SK-N-SH (cell line): ENCODE data around the gene NDUFB11. TPM values are rescaled to one million over a fixed set of nuclear protein-coding genes. Genes with fewer than 3 reads are reported as not detected.
"Not testable (repeated sequence)": the region's sequence is repeated elsewhere in the genome, so short reads cannot be mapped to it uniquely, and the experiment has no call there.

Source experiments
- CTCF ChIA-PET: fragments of 300-600, 350-600 bp; formaldehyde crosslinking; extraction: SDS; loops from one replicate; lab custom pipeline; 2021; lab: Yijun Ruan, JAX
- POLR2A ChIA-PET: fragments of 350-600 bp; sonication (Branson Sonifier 250); formaldehyde crosslinking; extraction: SDS; loops from one replicate; lab custom pipeline; 2020; ENCODE audit warnings: antibody characterized with exemption, inconsistent platforms; lab: Yijun Ruan, JAX
- DNase-seq: peaks from one replicate; pipeline ENCODE4 v3.0.0; 2012
- H2AFZ ChIP-seq: fragments of 200-600 bp; sonication (generic); 2 replicates; pipeline ENCODE4 v1.8.1; 2016; ENCODE audit warnings: antibody characterized with exemption, mild to moderate bottlenecking, low read depth
- H3F3A ChIP-seq: fragments of 200-600 bp; sonication (generic); replicated peaks from 2 replicates; pipeline ENCODE3; 2016; ENCODE audit warnings: antibody characterized with exemption, mild to moderate bottlenecking; ENCODE audit not compliant: insufficient read depth
- H3K27ac ChIP-seq, 2 experiments: fragments of 200-500 bp in 1 of 2; fragments of 200-600 bp in 1 of 2; sonication (Bioruptor generic) in 1 of 2; sonication (generic), shearing (Covaris generic) in 1 of 2; 2 replicates each; pipeline versions ENCODE4 v1.5.1 to v1.6.1; 2014 to 2016; ENCODE audit warnings: low read depth in 2 of 2, inconsistent platforms in 1 of 2, low read length in 1 of 2, mild to moderate bottlenecking in 1 of 2, mixed read lengths in 1 of 2
- H3K27me3 ChIP-seq: fragments of 200-600 bp; sonication (generic), shearing (Covaris generic); 2 replicates; pipeline ENCODE4 v1.6.1; 2016; ENCODE audit warnings: mixed run types; ENCODE audit not compliant: insufficient read depth
- H3K36me3 ChIP-seq, 2 experiments: fragments of 200-500 bp in 1 of 2; fragments of 200-600 bp in 1 of 2; sonication (Bioruptor generic) in 1 of 2; sonication (generic) in 1 of 2; replicated peaks in 1 of 2; 2 replicates each; pipeline versions ENCODE3 to v1.5.1; 2014 to 2016; ENCODE audit warnings: low read length in 1 of 2, mild to moderate bottlenecking in 1 of 2; ENCODE audit not compliant: insufficient read depth in 2 of 2, control insufficient read depth in 1 of 2
- H3K4me1 ChIP-seq, 2 experiments: fragments of 200-500 bp in 1 of 2; fragments of 200-600 bp in 1 of 2; sonication (Bioruptor generic) in 1 of 2; sonication (generic), shearing (Covaris generic) in 1 of 2; 2 replicates each; pipeline versions ENCODE4 v1.5.1 to v1.6.1; 2014 to 2016; ENCODE audit warnings: low read depth in 1 of 2, low read length in 1 of 2, mixed run types in 1 of 2; ENCODE audit not compliant: insufficient read depth in 2 of 2, control insufficient read depth in 1 of 2
- H3K4me2 ChIP-seq: fragments of 200-600 bp; sonication (generic), shearing (Covaris generic); 2 replicates; pipeline ENCODE4 v1.6.1; 2017; ENCODE audit warnings: mixed run types
- H3K4me3 ChIP-seq, 2 experiments: fragments of 200-500 bp in 1 of 2; fragments of 200-600 bp in 1 of 2; sonication (Bioruptor generic) in 1 of 2; sonication (generic), shearing (Covaris generic) in 1 of 2; 2 replicates each; pipeline versions ENCODE4 v1.5.1 to v1.8.1; 2014 to 2016; ENCODE audit warnings: low read depth in 2 of 2, inconsistent platforms in 1 of 2, low read length in 1 of 2, mild to moderate bottlenecking in 1 of 2, mixed read lengths in 1 of 2, moderate library complexity in 1 of 2
- H3K79me2 ChIP-seq: fragments of 200-600 bp; sonication (generic); 2 replicates; pipeline ENCODE4 v1.8.1; 2017; ENCODE audit warnings: mild to moderate bottlenecking; ENCODE audit not compliant: insufficient read depth
- H3K9ac ChIP-seq: fragments of 200-600 bp; sonication (generic); 2 replicates; pipeline ENCODE4 v1.6.1; 2017; ENCODE audit warnings: mixed run types
- H3K9me2 ChIP-seq: fragments of 200-600 bp; sonication (generic); 2 replicates; pipeline ENCODE4 v1.6.1; 2017; ENCODE audit warnings: mixed run types
- H3K9me3 ChIP-seq: fragments of 200-600 bp; sonication (generic); 2 replicates; pipeline ENCODE4 v1.6.1; 2017; ENCODE audit warnings: mixed run types, mild to moderate bottlenecking, moderate library complexity
- H4K20me1 ChIP-seq: fragments of 200-600 bp; sonication (generic); 2 replicates; pipeline ENCODE4 v1.6.1; 2017; ENCODE audit warnings: mild to moderate bottlenecking, mixed run types; ENCODE audit not compliant: insufficient read depth
- CHD2 ChIP-seq: fragments of 150-350 bp; IDR thresholded peaks from 2 replicates; pipeline ENCODE4 v1.6.1; 2018; ENCODE audit warnings: low read length; ENCODE audit not compliant: partially characterized antibody
- ELF1 ChIP-seq: IDR thresholded peaks from 2 replicates; pipeline ENCODE4 v1.4.0; 2012
- EP300 ChIP-seq, 2 experiments: IDR thresholded peaks; 2 replicates each; pipeline versions ENCODE4 v1.4.0 to v1.6.1; 2012; ENCODE audit warnings: borderline replicate concordance in 1 of 2, low read depth in 1 of 2, low read length in 1 of 2
- EZH2phosphoT487 ChIP-seq: fragments of 200-600 bp; sonication (generic); IDR thresholded peaks from 2 replicates; pipeline ENCODE4 v1.6.1; 2017; ENCODE audit warnings: low read depth, mixed run types, mild to moderate bottlenecking, antibody characterized with exemption, moderate library complexity, borderline replicate concordance
- FOSL2 ChIP-seq: IDR thresholded peaks from 2 replicates; pipeline ENCODE4 v1.4.0; 2012; ENCODE audit warnings: low read depth, mild to moderate bottlenecking, moderate library complexity, borderline replicate concordance
- GABPA ChIP-seq: IDR thresholded peaks from 2 replicates; pipeline ENCODE4 v1.4.0; 2012; ENCODE audit warnings: low read depth, mild to moderate bottlenecking
- GATA2 ChIP-seq: sonication (generic); formaldehyde crosslinking; IDR thresholded peaks from 2 replicates; pipeline ENCODE4 v1.5.0; 2020; ENCODE audit warnings: mild to moderate bottlenecking, missing genetic modification reagents
- IRF3 ChIP-seq: fragments of 150-350 bp; IDR thresholded peaks from 2 replicates; pipeline ENCODE4 v1.6.1; 2016; ENCODE audit warnings: mild to moderate bottlenecking, low read depth, low read length
- JUND ChIP-seq: IDR thresholded peaks from 2 replicates; pipeline ENCODE4 v1.4.0; 2012
- MAX ChIP-seq: IDR thresholded peaks from 2 replicates; pipeline ENCODE4 v1.4.0; 2012; ENCODE audit warnings: low read depth
- MEF2A ChIP-seq: IDR thresholded peaks from 2 replicates; pipeline ENCODE4 v1.4.0; 2012; ENCODE audit warnings: low read depth, borderline replicate concordance
- NFIC ChIP-seq: IDR thresholded peaks from 2 replicates; pipeline ENCODE4 v1.4.0; 2012; ENCODE audit warnings: borderline replicate concordance
- REST ChIP-seq: IDR thresholded peaks from 2 replicates; pipeline ENCODE4 v1.6.1; 2012; ENCODE audit warnings: mild to moderate bottlenecking, low read depth, low read length, moderate library complexity
- SIN3A ChIP-seq: IDR thresholded peaks from 2 replicates; pipeline ENCODE4 v1.6.1; 2012; ENCODE audit warnings: low read depth, mild to moderate bottlenecking, low read length, moderate library complexity, borderline replicate concordance
- TAF1 ChIP-seq: IDR thresholded peaks from 2 replicates; pipeline ENCODE4 v1.6.1; 2012; ENCODE audit warnings: low read depth, mild to moderate bottlenecking, low read length, moderate library complexity, borderline replicate concordance
- WGBS: methylation state at CpG from one replicate; pipeline ENCODE4 v1.1.6; 2017; ENCODE audit warnings: low lambda C conversion rate; 5-methylcytosine and 5-hydroxymethylcytosine counted together
- polyA plus RNA-seq, 3 experiments: library from polyadenylated mRNA; depleted of rRNA; stranded (reverse); fragments of >200 nt; gene quantifications; 2 replicates each; pipeline ENCODE4 v1.2.3, GENCODE V29; 2012
- TF ChIP-seq, protein P1 (sequence below): fragments of 200-600 bp; sonication (generic); IDR thresholded peaks from 2 replicates; pipeline ENCODE4 v1.6.1; 2017; ENCODE audit warnings: antibody characterized with exemption, mild to moderate bottlenecking, moderate library complexity

NDUFB11 gene
- polyA plus RNA-seq, 1 of the 3 experiments (the other 2 are of a cell fraction) = 107 TPM

- TF ChIP-seq REST (no peak), EZH2phosphoT487 (no peak), TAF1 (no peak), GABPA (no peak), IRF3 (no peak), FOSL2 (no peak)
Measured at GRCh38 chrX:47138171-47138570, 6.3 kb downstream of the NDUFB11 start (continued).

DNA sequence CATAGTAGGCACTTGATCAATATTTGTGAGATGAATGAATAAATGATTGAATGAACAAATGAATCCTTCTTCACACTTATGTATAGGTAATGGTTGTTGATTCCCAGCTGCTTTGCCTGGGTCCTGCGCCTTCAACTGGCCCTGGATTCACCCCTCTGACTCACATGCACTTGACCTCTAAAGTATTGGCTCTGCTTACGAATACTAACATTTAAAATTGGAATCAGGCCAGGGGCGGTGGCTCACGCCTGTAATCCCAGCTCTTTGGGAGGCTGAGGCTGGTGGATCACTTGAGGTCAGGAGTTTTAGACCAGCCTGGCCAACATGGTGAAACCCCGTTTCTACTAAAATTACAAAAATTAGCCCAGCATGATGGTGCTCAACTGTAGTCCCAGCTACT, 8.9 kb downstream of the NDUFB11 start:
- H3K79me2 ChIP-seq, H3K36me3 ChIP-seq, H2AFZ ChIP-seq, H3K9me3 ChIP-seq, H3K27me3 ChIP-seq, H4K20me1 ChIP-seq, DNase-seq, H3K9me2 ChIP-seq, H3F3A ChIP-seq, H3K27ac ChIP-seq, H3K4me2 ChIP-seq, H3K9ac ChIP-seq, H3K4me1 ChIP-seq, POLR2A ChIA-PET, H3K4me3 ChIP-seq: not testable (repeated sequence)
- TF ChIP-seq NFIC = peak; percentile 13; the same call in 1 of the 2 replicates
- 35% methylated on average over 5 of the region's 5 CpGs for WGBS
- CTCF ChIA-PET = interaction anchor here (0.7 to 1.4 kb wide), 3 partner anchors 9 to 260 kb away, joined by 3 to 4 read pairs (median 3); partner anchors contain the start of genes NDUFB11 and RBM10

- Histone ChIP-seq H3K79me2 (peaks cover 4% of the 10 kb centered on the region; the same call in 1 of the 2 replicates), H3K36me3 (no peaks in the 10 kb centered on the region), H3K9me2 (no peaks in the 10 kb centered on the region), H4K20me1 (no peaks in the 10 kb centered on the region), H3K9me3 (no peaks in the 10 kb centered on the region), H3K4me1 (peaks cover 0 to 1% of the 10 kb centered on the region in 2 experiments; a peak in 1 of 4 replicates), H3F3A (no peaks in the 10 kb centered on the region), H3K4me2 (no peak overlapping the region), H2AFZ (no peak overlapping the region), H3K9ac (no peak overlapping the region), H3K27me3 (peaks cover 8% of the 10 kb centered on the region; the same call in 1 of the 2 replicates), H3K4me3 (no peak overlapping the region), H3K27ac (no peak overlapping the region)
- no peak for DNase-seq
- ChIA-PET CTCF (interaction anchor here (1.4 kb wide), 1 partner anchor 15 kb away, joined by 3 read pairs; no protein-coding TSS in a partner anchor), POLR2A (no interaction called here)
- no peak for TF ChIP-seq MAX
- TF ChIP-seq EP300 (IDR thresholded peaks at IDR 0.05; ENCODE audit: borderline replicate concordance in 1 of 2, low read depth in 1 of 2, low read length in 1 of 2) = no peak
- no peak for TF ChIP-seq GATA2 (CRISPR knock-in tag)
- TF ChIP-seq ELF1 = no peak
- TF ChIP-seq SIN3A = no peak
- TF ChIP-seq, protein P1, sequence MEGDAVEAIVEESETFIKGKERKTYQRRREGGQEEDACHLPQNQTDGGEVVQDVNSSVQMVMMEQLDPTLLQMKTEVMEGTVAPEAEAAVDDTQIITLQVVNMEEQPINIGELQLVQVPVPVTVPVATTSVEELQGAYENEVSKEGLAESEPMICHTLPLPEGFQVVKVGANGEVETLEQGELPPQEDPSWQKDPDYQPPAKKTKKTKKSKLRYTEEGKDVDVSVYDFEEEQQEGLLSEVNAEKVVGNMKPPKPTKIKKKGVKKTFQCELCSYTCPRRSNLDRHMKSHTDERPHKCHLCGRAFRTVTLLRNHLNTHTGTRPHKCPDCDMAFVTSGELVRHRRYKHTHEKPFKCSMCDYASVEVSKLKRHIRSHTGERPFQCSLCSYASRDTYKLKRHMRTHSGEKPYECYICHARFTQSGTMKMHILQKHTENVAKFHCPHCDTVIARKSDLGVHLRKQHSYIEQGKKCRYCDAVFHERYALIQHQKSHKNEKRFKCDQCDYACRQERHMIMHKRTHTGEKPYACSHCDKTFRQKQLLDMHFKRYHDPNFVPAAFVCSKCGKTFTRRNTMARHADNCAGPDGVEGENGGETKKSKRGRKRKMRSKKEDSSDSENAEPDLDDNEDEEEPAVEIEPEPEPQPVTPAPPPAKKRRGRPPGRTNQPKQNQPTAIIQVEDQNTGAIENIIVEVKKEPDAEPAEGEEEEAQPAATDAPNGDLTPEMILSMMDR = no peak
- TF ChIP-seq TAF1 = no peak
- TF ChIP-seq CHD2 = no peak
- no peak for TF ChIP-seq MEF2A
- TF ChIP-seq JUND = no peak
- 59% methylated on average over 5 of the region's 5 CpGs for WGBS
Measured at GRCh38 chrX:47133493-47133892, 11.0 kb downstream of the NDUFB11 start.
